Transverse colon (tissue), 4 donors: Measurements from ENCODE around the gene ABCC9. TPM values are rescaled to one million over a fixed set of nuclear protein-coding genes. Genes with fewer than 3 reads are reported as not detected.

ENCODE experiments used
- DNase-seq: peaks from one replicate; pipeline ENCODE4 v3.0.0-alpha.2; 2019
- H3K27ac ChIP-seq, 4 donors: fragments of 200-600 bp; sonication (generic); 2 replicates each; pipeline ENCODE4 v1.5.1; 2016 to 2018; ENCODE audit warnings: inconsistent platforms in 4 of 4
- H3K27me3 ChIP-seq: fragments of 200-600 bp; sonication (generic); 2 replicates; pipeline ENCODE4 v1.5.1; 2017; ENCODE audit warnings: inconsistent platforms
- H3K36me3 ChIP-seq, 4 donors: fragments of 200-600 bp; sonication (generic); 2 replicates each; pipeline ENCODE4 v1.5.1; 2017 to 2019; ENCODE audit warnings: inconsistent platforms in 4 of 4
- H3K4me1 ChIP-seq, 4 donors: fragments of 200-600 bp; sonication (generic); 2 replicates each; pipeline ENCODE4 v1.5.1; 2017 to 2020; ENCODE audit warnings: inconsistent platforms in 4 of 4
- H3K4me3 ChIP-seq, 4 donors: fragments of 200-600 bp; sonication (generic); 1 replicate in 1 of 4; 2 replicates in 3 of 4; pipeline versions ENCODE4 v1.5.1 to v1.6.1; 2017 to 2019; ENCODE audit warnings: inconsistent platforms in 4 of 4
- H3K9me3 ChIP-seq, 2 donors: fragments of 200-600 bp; sonication (generic); 2 replicates each; pipeline ENCODE4 v1.5.1; 2017 to 2019; ENCODE audit warnings: inconsistent platforms in 2 of 2
- CTCF ChIP-seq, 5 experiments: fragments of 200-600 bp in 3 of 5; fragments of 450-650 bp in 2 of 5; sonication (generic) in 3 of 5; IDR thresholded peaks; 1 replicate in 2 of 5; 2 replicates in 3 of 5; pipeline ENCODE4 v1.5.1; 2016 to 2017; ENCODE audit warnings: antibody characterized with exemption in 5 of 5, inconsistent platforms in 3 of 5, mild to moderate bottlenecking in 2 of 5, moderate library complexity in 1 of 5
- EP300 ChIP-seq: sonication (generic); formaldehyde crosslinking; IDR thresholded peaks from one replicate; pipeline ENCODE4 v1.6.1; 2017; ENCODE audit warnings: antibody characterized with exemption, low read depth
- POLR2A ChIP-seq: fragments of 450-650 bp; IDR thresholded peaks from one replicate; pipeline ENCODE4 v1.6.1; 2016; ENCODE audit warnings: antibody characterized with exemption, mild to moderate bottlenecking, moderate library complexity
- POLR2AphosphoS5 ChIP-seq, 3 donors: sonication (generic); formaldehyde crosslinking; IDR thresholded peaks; one replicate each; pipeline ENCODE4 v1.6.1; 2016; ENCODE audit warnings: antibody characterized with exemption in 3 of 3
- WGBS, 2 donors: methylation state at CpG; one replicate each; pipeline ENCODE4 v1.1.5; 2018; ENCODE audit warnings: low coverage in 1 of 2; 5-methylcytosine and 5-hydroxymethylcytosine counted together
- in situ Hi-C, 4 donors: fragments of 200-750 bp; cut with MboI; loops; one replicate each; pipeline versions ENCODE4 v1.15.0 to v1.15.1; 2017; ENCODE audit warnings: low sequenced_read_pairs in 3 of 4, low pct_ligation_motif_present in 1 of 4, low pct_unique_long_range_greater_than_20kb in 1 of 4
- intact Hi-C: fragments of 100-400 bp; cut with DNase I; formaldehyde crosslinking; loops from one replicate; pipeline ENCODE4 v1.15.1; 2023; ENCODE audit warnings: low total_unique reads
- total RNA-seq, 4 donors: library from RNA; depleted of rRNA; stranded (reverse); fragments of >200 nt; gene quantifications; one replicate each; pipeline ENCODE4 v1.1.0, GENCODE V29; 2016

The ABCC9 gene
- total RNA-seq, 4 donors from 2014 or later: 5.2 to 10.2 (median 8.0) TPM

DNA sequence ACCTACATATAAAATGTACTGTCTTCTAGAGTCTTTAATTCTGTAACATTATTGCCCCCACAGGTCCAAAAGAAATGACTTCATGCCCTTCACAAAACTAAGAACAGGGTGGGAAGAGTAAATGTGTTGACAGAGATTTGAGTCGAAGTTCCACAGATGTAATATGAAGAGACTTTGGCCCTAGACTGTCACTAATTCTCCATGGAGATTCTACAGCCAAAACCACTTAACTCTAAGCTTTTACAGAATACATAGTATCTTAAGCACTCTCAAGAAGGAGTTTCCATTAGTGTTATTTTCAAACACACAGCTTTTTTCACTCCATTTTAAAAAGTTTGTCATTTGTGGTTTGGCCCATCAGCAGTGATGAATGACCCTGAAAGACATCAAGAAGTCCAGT lies 56.3 kb downstream of the ABCC9 start:
- 31 to 60% methylated on average over 1 of the region's 1 CpG for WGBS, 2 donors

DNA sequence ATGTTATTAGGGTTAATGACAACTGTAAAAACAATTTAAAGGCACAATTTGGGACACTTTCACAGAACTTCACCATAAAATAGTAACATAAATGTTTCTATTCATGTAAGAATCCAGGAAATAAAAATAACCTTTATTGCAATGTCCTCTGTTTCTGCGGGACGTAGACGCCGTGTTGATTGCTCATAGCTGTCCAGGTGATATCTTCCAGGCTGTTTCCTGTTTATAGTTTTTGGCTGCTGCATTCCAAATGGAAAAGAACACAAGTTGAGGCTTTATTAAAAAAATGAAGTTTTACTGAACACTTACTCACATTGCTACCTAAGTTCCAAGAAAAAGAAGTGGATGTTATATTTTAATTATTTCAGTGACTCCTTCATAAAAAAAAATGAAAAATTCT lies 58.6 kb downstream of the ABCC9 start:
- no peaks in the 10 kb centered on the region for H3K9me3 ChIP-seq
- H3K4me3 ChIP-seq: no peak overlapping the region
- H3K4me1 ChIP-seq: peaks cover 0 to 8% (median 0%) of the 10 kb centered on the region in 4 donors
- in situ Hi-C loops: no loop called here
- H3K27ac ChIP-seq: peak overlapping the region in 3 of 4 donors; percentile 31 to 52 (median 43)
- no peaks in the 10 kb centered on the region for H3K36me3 ChIP-seq
- TF ChIP-seq POLR2AphosphoS5 (IDR thresholded peaks at IDR 0.05) (peak; percentile 30 to 65 (median 57)), POLR2A (no peak)
- intact Hi-C loops: no loop called here
- no peak for DNase-seq
- 74 to 86% methylated on average over 4 of the region's 4 CpGs for WGBS, 2 donors
- H3K27me3 ChIP-seq: no peaks in the 10 kb centered on the region

More for the DNA sequence above, 56.3 kb downstream of the ABCC9 start:
- TF ChIP-seq CTCF (IDR thresholded peaks at IDR 0.05) (no peak), POLR2AphosphoS5 (IDR thresholded peaks at IDR 0.05) (no peak), EP300 (no peak), POLR2A (no peak)
- in situ Hi-C loops: no loop called here
- Histone ChIP-seq H3K27ac (no peak overlapping the region), H3K4me1 (peaks cover 0 to 8% (median 0%) of the 10 kb centered on the region in 4 donors), H3K27me3 (no peaks in the 10 kb centered on the region), H3K4me3 (no peak overlapping the region), H3K36me3 (no peaks in the 10 kb centered on the region), H3K9me3 (no peaks in the 10 kb centered on the region)
- intact Hi-C loops: no loop called here
- no peak for DNase-seq

GRCh38 chr12:21881965-21882364 lies 59.3 kb downstream of the ABCC9 start:
- in situ Hi-C loops (no loop called here), intact Hi-C loops (no loop called here)
- Histone ChIP-seq H3K36me3 (no peaks in the 10 kb centered on the region), H3K9me3 (no peaks in the 10 kb centered on the region), H3K4me1 (peaks cover 0 to 8% (median 0%) of the 10 kb centered on the region in 4 donors), H3K27ac (peak overlapping the region in 3 of 4 donors; percentile 31 to 52 (median 43)), H3K4me3 (no peak overlapping the region), H3K27me3 (no peaks in the 10 kb centered on the region)
- no peak for TF ChIP-seq POLR2AphosphoS5 (IDR thresholded peaks at IDR 0.05)
- no peak for TF ChIP-seq CTCF (IDR thresholded peaks at IDR 0.05)
- TF ChIP-seq EP300: no peak
- TF ChIP-seq POLR2A: no peak
- 57 to 86% methylated on average over 1 to 4 of the region's 4 CpGs for WGBS, 2 donors
- no peak for DNase-seq

- no peaks in the 10 kb centered on the region for H3K9me3 ChIP-seq
- H3K27ac ChIP-seq: no peak overlapping the region
- H3K27me3 ChIP-seq: no peaks in the 10 kb centered on the region
- H3K36me3 ChIP-seq: no peaks in the 10 kb centered on the region
- intact Hi-C loops: no loop called here
- in situ Hi-C loops: no loop called here
- H3K4me1 ChIP-seq: peaks cover 0 to 8% (median 0%) of the 10 kb centered on the region in 4 donors
- 56 to 83% methylated on average over 1 of the region's 1 CpG for WGBS, 2 donors
- TF ChIP-seq EP300 (no peak), POLR2AphosphoS5 (IDR thresholded peaks at IDR 0.05) (no peak), CTCF (IDR thresholded peaks at IDR 0.05) (no peak), POLR2A (no peak)
- DNase-seq: no peak
- H3K4me3 ChIP-seq: no peak overlapping the region
Observed at GRCh38 chr12:21879312-21879711, 61.9 kb downstream of the ABCC9 start.
